Transverse colon (tissue), 4 donors: ENCODE results near the gene CTXN2. TPM values are rescaled to one million over a fixed set of nuclear protein-coding genes. Genes with fewer than 3 reads are reported as not detected.

ENCODE experiments used
- DNase-seq: peaks from one replicate; pipeline ENCODE4 v3.0.0-alpha.2; 2019
- H3K27ac ChIP-seq, 4 donors: fragments of 200-600 bp; sonication (generic); 2 replicates each; pipeline ENCODE4 v1.5.1; 2016 to 2018; ENCODE audit warnings: inconsistent platforms in 4 of 4
- H3K27me3 ChIP-seq: fragments of 200-600 bp; sonication (generic); 2 replicates; pipeline ENCODE4 v1.5.1; 2017; ENCODE audit warnings: inconsistent platforms
- H3K36me3 ChIP-seq, 4 donors: fragments of 200-600 bp; sonication (generic); 2 replicates each; pipeline ENCODE4 v1.5.1; 2017 to 2019; ENCODE audit warnings: inconsistent platforms in 4 of 4
- H3K4me1 ChIP-seq, 4 donors: fragments of 200-600 bp; sonication (generic); 2 replicates each; pipeline ENCODE4 v1.5.1; 2017 to 2020; ENCODE audit warnings: inconsistent platforms in 4 of 4
- H3K4me3 ChIP-seq, 4 donors: fragments of 200-600 bp; sonication (generic); 1 replicate in 1 of 4; 2 replicates in 3 of 4; pipeline versions ENCODE4 v1.5.1 to v1.6.1; 2017 to 2019; ENCODE audit warnings: inconsistent platforms in 4 of 4
- H3K9me3 ChIP-seq, 2 donors: fragments of 200-600 bp; sonication (generic); 2 replicates each; pipeline ENCODE4 v1.5.1; 2017 to 2019; ENCODE audit warnings: inconsistent platforms in 2 of 2
- EP300 ChIP-seq: sonication (generic); formaldehyde crosslinking; IDR thresholded peaks from one replicate; pipeline ENCODE4 v1.6.1; 2017; ENCODE audit warnings: antibody characterized with exemption, low read depth
- POLR2A ChIP-seq: fragments of 450-650 bp; IDR thresholded peaks from one replicate; pipeline ENCODE4 v1.6.1; 2016; ENCODE audit warnings: antibody characterized with exemption, mild to moderate bottlenecking, moderate library complexity
- POLR2AphosphoS5 ChIP-seq, 3 donors: sonication (generic); formaldehyde crosslinking; IDR thresholded peaks; one replicate each; pipeline ENCODE4 v1.6.1; 2016; ENCODE audit warnings: antibody characterized with exemption in 3 of 3
- WGBS, 2 donors: methylation state at CpG; one replicate each; pipeline ENCODE4 v1.1.5; 2018; ENCODE audit warnings: low coverage in 1 of 2; 5-methylcytosine and 5-hydroxymethylcytosine counted together
- in situ Hi-C, 4 donors: fragments of 200-750 bp; cut with MboI; loops; one replicate each; pipeline versions ENCODE4 v1.15.0 to v1.15.1; 2017; ENCODE audit warnings: low sequenced_read_pairs in 3 of 4, low pct_ligation_motif_present in 1 of 4, low pct_unique_long_range_greater_than_20kb in 1 of 4
- intact Hi-C: fragments of 100-400 bp; cut with DNase I; formaldehyde crosslinking; loops from one replicate; pipeline ENCODE4 v1.15.1; 2023; ENCODE audit warnings: low total_unique reads
- total RNA-seq, 4 donors: library from RNA; depleted of rRNA; stranded (reverse); fragments of >200 nt; gene quantifications; one replicate each; pipeline ENCODE4 v1.1.0, GENCODE V29; 2016
- TF ChIP-seq, protein P1 (sequence below), 5 experiments: fragments of 200-600 bp in 3 of 5; fragments of 450-650 bp in 2 of 5; sonication (generic) in 3 of 5; IDR thresholded peaks; 1 replicate in 2 of 5; 2 replicates in 3 of 5; pipeline ENCODE4 v1.5.1; 2016 to 2017; ENCODE audit warnings: antibody characterized with exemption in 5 of 5, inconsistent platforms in 3 of 5, mild to moderate bottlenecking in 2 of 5, moderate library complexity in 1 of 5

CTXN2 gene
- total RNA-seq, 4 donors from 2014 or later: not detected

DNA sequence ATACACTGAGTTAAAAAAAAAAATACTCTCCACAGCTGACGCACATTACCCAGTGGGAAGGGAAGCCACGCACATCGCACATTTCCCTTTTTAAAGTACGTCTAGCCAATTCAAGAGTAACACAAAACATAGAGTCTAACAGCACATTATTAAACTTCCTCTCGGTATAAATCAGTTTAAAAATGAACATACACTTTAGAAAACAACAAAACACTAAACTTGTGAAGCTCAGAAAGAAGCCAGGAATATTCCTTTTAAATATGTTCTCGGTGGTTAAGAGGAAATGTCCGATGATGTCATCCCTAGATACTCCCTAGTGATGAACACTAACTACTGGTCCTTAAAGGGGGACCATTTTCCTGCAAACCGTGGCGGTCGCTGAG, 14.1 kb upstream of the CTXN2 start:
- Histone ChIP-seq H3K27ac (peak overlapping the region; percentile 80 to 86 (median 86)), H3K9me3 (no peaks in the 10 kb centered on the region), H3K36me3 (no peaks in the 10 kb centered on the region), H3K4me3 (peak overlapping the region; percentile 41 to 74 (median 61)), H3K27me3 (no peaks in the 10 kb centered on the region), H3K4me1 (peaks cover 0 to 11% (median 6%) of the 10 kb centered on the region in 4 donors)
- no peak for DNase-seq
- TF ChIP-seq POLR2A (no peak), POLR2AphosphoS5 (IDR thresholded peaks at IDR 0.05) (no peak), EP300 (no peak)
- TF ChIP-seq, protein P1, sequence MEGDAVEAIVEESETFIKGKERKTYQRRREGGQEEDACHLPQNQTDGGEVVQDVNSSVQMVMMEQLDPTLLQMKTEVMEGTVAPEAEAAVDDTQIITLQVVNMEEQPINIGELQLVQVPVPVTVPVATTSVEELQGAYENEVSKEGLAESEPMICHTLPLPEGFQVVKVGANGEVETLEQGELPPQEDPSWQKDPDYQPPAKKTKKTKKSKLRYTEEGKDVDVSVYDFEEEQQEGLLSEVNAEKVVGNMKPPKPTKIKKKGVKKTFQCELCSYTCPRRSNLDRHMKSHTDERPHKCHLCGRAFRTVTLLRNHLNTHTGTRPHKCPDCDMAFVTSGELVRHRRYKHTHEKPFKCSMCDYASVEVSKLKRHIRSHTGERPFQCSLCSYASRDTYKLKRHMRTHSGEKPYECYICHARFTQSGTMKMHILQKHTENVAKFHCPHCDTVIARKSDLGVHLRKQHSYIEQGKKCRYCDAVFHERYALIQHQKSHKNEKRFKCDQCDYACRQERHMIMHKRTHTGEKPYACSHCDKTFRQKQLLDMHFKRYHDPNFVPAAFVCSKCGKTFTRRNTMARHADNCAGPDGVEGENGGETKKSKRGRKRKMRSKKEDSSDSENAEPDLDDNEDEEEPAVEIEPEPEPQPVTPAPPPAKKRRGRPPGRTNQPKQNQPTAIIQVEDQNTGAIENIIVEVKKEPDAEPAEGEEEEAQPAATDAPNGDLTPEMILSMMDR (IDR thresholded peaks at IDR 0.05): no peak
- in situ Hi-C loops: no loop called here
- intact Hi-C loops: no loop called here
- WGBS, 2 donors: 2 to 4% methylated on average over 7 to 10 of the region's 10 CpGs

DNA sequence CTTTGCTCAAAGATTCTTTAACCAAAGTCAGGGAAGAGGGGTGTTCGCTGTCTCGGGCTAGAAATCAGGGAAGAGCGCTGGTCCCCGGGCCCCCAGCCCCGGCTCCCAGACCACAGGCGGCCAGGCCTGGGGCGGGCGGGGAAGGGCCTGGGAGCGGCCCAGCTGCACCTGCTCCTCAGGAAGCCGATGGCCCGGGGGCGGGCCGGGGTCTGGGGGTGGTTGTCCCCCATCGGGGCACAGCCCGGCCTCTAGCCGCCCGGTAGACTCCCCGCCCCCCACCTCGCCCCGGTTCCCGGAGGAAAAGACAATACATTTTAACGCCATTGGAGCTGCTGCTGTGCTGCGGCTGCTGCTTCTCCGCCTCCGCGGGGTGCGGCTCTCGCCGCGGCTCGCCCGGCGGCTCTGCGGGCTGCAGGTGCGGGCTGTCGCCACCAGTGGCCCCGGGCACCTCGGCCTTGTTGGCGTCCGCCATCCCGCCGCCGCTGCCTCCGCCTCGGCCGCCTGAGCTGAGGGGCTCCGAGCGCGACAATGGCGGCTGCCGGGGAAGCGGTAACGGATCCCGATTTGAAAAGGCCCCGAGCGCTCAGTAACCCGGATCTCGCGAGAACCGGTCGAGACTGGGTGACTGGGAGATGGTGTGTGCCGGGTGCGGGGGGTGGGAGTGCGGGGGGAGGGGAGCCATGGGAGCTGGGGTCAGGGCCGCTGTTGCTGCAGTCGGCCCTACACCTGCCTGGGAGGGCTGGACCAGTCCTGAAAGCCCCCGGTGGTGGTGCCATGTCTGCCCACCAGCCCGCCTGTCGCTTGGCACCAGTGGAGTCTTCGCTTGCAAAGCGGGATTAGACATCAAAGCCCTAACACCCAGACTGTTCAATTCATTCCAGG, 13.5 kb upstream of the CTXN2 start, which contains the start of gene MYEF2:
Gene MYEF2, minus strand, starts transcription at position 530 of the 882 bp plus-strand sequence. Its CDS starts 58 bp downstream, at position 472.
- Histone ChIP-seq H3K27ac (peak within 1 kb of the TSS; percentile 80 to 86 (median 86)), H3K27me3 (no peaks in the 10 kb centered on the region), H3K4me3 (peak within 1 kb of the TSS; percentile 41 to 74 (median 61)), H3K36me3 (no peaks in the 10 kb centered on the region), H3K9me3 (no peaks in the 10 kb centered on the region), H3K4me1 (peaks cover 0 to 11% (median 6%) of the 10 kb centered on the region in 4 donors)
- intact Hi-C loops: no loop called here
- TF ChIP-seq, protein P1 (IDR thresholded peaks at IDR 0.05): peak in 3 of 5 experiments; percentile 12 to 42 (median 17)
- TF ChIP-seq EP300: no peak
- DNase-seq: peak; percentile 74
- in situ Hi-C loops: no loop called here
- WGBS, 2 donors: 0 to 10% methylated on average over 13 to 25 of the region's 71 CpGs

DNA sequence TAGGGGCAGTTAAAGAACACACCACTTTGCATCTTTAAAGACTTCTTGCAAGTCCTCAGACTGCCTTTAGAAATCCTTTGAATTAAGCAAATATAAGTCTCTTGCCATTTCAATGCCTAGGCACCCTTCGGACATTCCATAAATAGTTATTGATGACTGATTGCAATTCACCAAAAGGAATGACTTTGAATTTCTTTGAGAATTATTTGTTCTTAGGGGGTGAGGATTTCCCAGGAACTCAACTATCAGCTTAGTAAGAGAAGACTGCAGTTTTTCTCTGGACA, 12.9 kb upstream of the CTXN2 start:
- TF ChIP-seq, protein P1 (IDR thresholded peaks at IDR 0.05): no peak
- TF ChIP-seq POLR2A (no peak), EP300 (no peak), POLR2AphosphoS5 (IDR thresholded peaks at IDR 0.05) (no peak)
- intact Hi-C loops: no loop called here
- in situ Hi-C loops: no loop called here
- Histone ChIP-seq H3K4me3 (peak overlapping the region in 3 of 4 donors; percentile 41 to 74 (median 71)), H3K36me3 (no peaks in the 10 kb centered on the region), H3K27me3 (no peaks in the 10 kb centered on the region), H3K4me1 (peaks cover 0 to 11% (median 6%) of the 10 kb centered on the region in 4 donors), H3K27ac (peak overlapping the region in 1 of 4 donors; percentile 86), H3K9me3 (no peaks in the 10 kb centered on the region)
- 89% methylated on average over 1 of the region's 1 CpG; no CpG with 5 or more reads in 1 of the 2 donors for WGBS, 2 donors
- DNase-seq: no peak

DNA sequence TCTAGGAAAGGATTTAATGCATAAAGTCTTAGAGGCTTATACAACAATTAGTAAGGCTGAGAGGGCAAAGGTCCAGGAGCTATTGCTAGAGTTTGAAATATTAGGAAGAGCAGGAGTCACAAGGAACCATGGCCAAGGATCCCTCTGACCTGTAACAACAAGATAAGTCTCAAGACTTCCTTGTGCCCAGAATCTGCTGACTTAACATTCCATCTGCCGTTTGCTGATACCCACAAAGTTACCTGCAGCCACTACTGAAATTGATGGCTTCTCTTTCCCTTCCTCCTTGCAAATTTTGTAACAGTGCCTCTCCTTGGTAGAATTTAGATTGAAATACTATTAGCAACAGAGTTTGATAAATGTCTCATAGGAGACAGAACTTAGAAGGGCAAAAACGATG, 8.7 kb upstream of the CTXN2 start:
- in situ Hi-C loops: no loop called here
- Histone ChIP-seq H3K4me3 (no peak overlapping the region), H3K27ac (no peak overlapping the region), H3K27me3 (no peaks in the 10 kb centered on the region), H3K4me1 (peaks cover 0 to 8% (median 0%) of the 10 kb centered on the region in 4 donors), H3K36me3 (no peaks in the 10 kb centered on the region), H3K9me3 (no peaks in the 10 kb centered on the region)
- TF ChIP-seq POLR2AphosphoS5 (IDR thresholded peaks at IDR 0.05) (no peak), EP300 (no peak), POLR2A (no peak)
- TF ChIP-seq, protein P1 (IDR thresholded peaks at IDR 0.05): no peak
- intact Hi-C loops: no loop called here
- 54 to 70% methylated on average over 1 to 2 of the region's 2 CpGs for WGBS, 2 donors
- no peak for DNase-seq
